Esophagus squamous epithelium (tissue), 5 donors: ENCODE measurements around the gene PLXNB2. TPM values are rescaled to one million over a fixed set of nuclear protein-coding genes. Genes with fewer than 3 reads are reported as not detected.
A peak's percentile ranks its signal among the peaks of the same experiment; 100 is the strongest.

Experiments
- DNase-seq: peaks from one replicate; lab custom pipeline; 2025; lab: John Stamatoyannopoulos, UW
- H3K27ac ChIP-seq, 4 donors: fragments of 200-600 bp; sonication (generic); one replicate each; pipeline ENCODE4 v1.5.1; 2016 to 2019; ENCODE audit warnings: mild to moderate bottlenecking in 1 of 4
- H3K27me3 ChIP-seq, 4 donors: fragments of 200-600 bp; sonication (generic); 1 replicate in 3 of 4; 2 replicates in 1 of 4; pipeline versions ENCODE4 v1.5.1 to v1.6.0; 2017 to 2021; ENCODE audit warnings: antibody characterized with exemption in 1 of 4
- H3K36me3 ChIP-seq, 3 donors: fragments of 200-600 bp; sonication (generic); one replicate each; pipeline ENCODE4 v1.5.1; 2016 to 2019
- H3K4me1 ChIP-seq, 3 donors: fragments of 200-600 bp; sonication (generic); one replicate each; pipeline ENCODE4 v1.5.1; 2017 to 2019
- H3K4me3 ChIP-seq, 4 donors: fragments of 200-600 bp; sonication (generic); 1 replicate in 3 of 4; 2 replicates in 1 of 4; pipeline ENCODE4 v1.5.1; 2016 to 2019; ENCODE audit warnings: mild to moderate bottlenecking in 2 of 4, moderate library complexity in 1 of 4
- H3K9me3 ChIP-seq, 3 donors: fragments of 200-600 bp; sonication (generic); one replicate each; pipeline ENCODE4 v1.5.1; 2016 to 2019
- CTCF ChIP-seq, 6 experiments: fragments of 450-650 bp in 4 of 6; fragments of 200-600 bp in 2 of 6; sonication (generic) in 2 of 6; IDR thresholded peaks; one replicate each; pipeline ENCODE4 v1.5.1; 2016 to 2019; ENCODE audit warnings: antibody characterized with exemption in 6 of 6, mild to moderate bottlenecking in 4 of 6, moderate library complexity in 4 of 6
- POLR2A ChIP-seq, 4 donors: fragments of 450-650 bp; IDR thresholded peaks; one replicate each; pipeline ENCODE4 v1.6.1; 2017; ENCODE audit warnings: antibody characterized with exemption in 4 of 4, mild to moderate bottlenecking in 4 of 4, moderate library complexity in 3 of 4
- WGBS, 2 donors: methylation state at CpG; one replicate each; pipeline ENCODE4 v1.1.5; 2018; 5-methylcytosine and 5-hydroxymethylcytosine counted together
- intact Hi-C: fragments of 100-400 bp; cut with DNase I; formaldehyde crosslinking; loops from one replicate; pipeline ENCODE4 v1.15.0; 2022
- total RNA-seq, 4 donors: library from RNA; depleted of rRNA; stranded (reverse); fragments of >200 nt; gene quantifications; one replicate each; pipeline ENCODE4 v1.1.0, GENCODE V29; 2016
- donor health status: DM: yes; HTN: yes; CAD: no.

Gene PLXNB2
- total RNA-seq, 4 donors from 2014 or later: 80.9 to 231 (median 129) TPM

- Histone ChIP-seq H3K36me3 (no peaks in the 10 kb centered on the region), H3K27ac (peak overlapping the region; percentile 81 to 94 (median 88)), H3K4me3 (peak overlapping the region in 2 of 4 donors; percentile 2 to 96), H3K9me3 (no peaks in the 10 kb centered on the region), H3K27me3 (no peaks in the 10 kb centered on the region), H3K4me1 (peaks cover 33 to 59% (median 42%) of the 10 kb centered on the region in 3 donors)
- intact Hi-C loops: no loop called here
- TF ChIP-seq CTCF (IDR thresholded peaks at IDR 0.05) (no peak), POLR2A (IDR thresholded peaks at IDR 0.05) (no peak)
- DNase-seq: no peak
- 13 to 38% methylated on average over 8 to 12 of the region's 19 CpGs for WGBS, 2 donors
These were observed 597 bp upstream of the PLXNB2 start for GRCh38 chr22:50307890-50308596.

- no peaks in the 10 kb centered on the region for H3K36me3 ChIP-seq
- 9% methylated on average over 14 of the region's 21 CpGs; no CpG with 5 or more reads in 1 of the 2 donors for WGBS, 2 donors
- intact Hi-C loops: no loop called here
- H3K4me3 ChIP-seq: peak overlapping the region; percentile 61 to 96 (median 92)
- no peaks in the 10 kb centered on the region for H3K9me3 ChIP-seq
- peak overlapping the region; percentile 94 to 97 (median 96) for H3K27ac ChIP-seq
- TF ChIP-seq CTCF (IDR thresholded peaks at IDR 0.05) (no peak), POLR2A (IDR thresholded peaks at IDR 0.05) (no peak)
- H3K27me3 ChIP-seq: no peaks in the 10 kb centered on the region
- H3K4me1 ChIP-seq: peaks cover 53 to 79% (median 62%) of the 10 kb centered on the region in 3 donors
- no peak for DNase-seq
These were observed 1.4 kb downstream of the PLXNB2 start for GRCh38 chr22:50305923-50306566.

- H3K4me3 ChIP-seq: peak overlapping the region; percentile 61 to 96 (median 92)
- no peaks in the 10 kb centered on the region for H3K36me3 ChIP-seq
- H3K27me3 ChIP-seq: no peaks in the 10 kb centered on the region
- 53% methylated on average over 3 of the region's 14 CpGs; no CpG with 5 or more reads in 1 of the 2 donors for WGBS, 2 donors
- peak overlapping the region; percentile 94 to 97 (median 96) for H3K27ac ChIP-seq
- intact Hi-C loops: no loop called here
- H3K9me3 ChIP-seq: no peaks in the 10 kb centered on the region
- peaks cover 59 to 85% (median 68%) of the 10 kb centered on the region in 3 donors for H3K4me1 ChIP-seq
- DNase-seq: no peak
- no peak for TF ChIP-seq CTCF (IDR thresholded peaks at IDR 0.05)
- TF ChIP-seq POLR2A (IDR thresholded peaks at IDR 0.05): no peak
These were observed 2.0 kb downstream of the PLXNB2 start for GRCh38 chr22:50305393-50305922.

- Histone ChIP-seq H3K4me3 (peak overlapping the region; percentile 61 to 96 (median 92)), H3K4me1 (peaks cover 66 to 92% (median 72%) of the 10 kb centered on the region in 3 donors), H3K27me3 (no peaks in the 10 kb centered on the region), H3K36me3 (no peaks in the 10 kb centered on the region), H3K9me3 (no peaks in the 10 kb centered on the region), H3K27ac (peak overlapping the region; percentile 94 to 97 (median 96))
- intact Hi-C loops: no loop called here
- TF ChIP-seq POLR2A (IDR thresholded peaks at IDR 0.05) (no peak), CTCF (IDR thresholded peaks at IDR 0.05) (no peak)
- WGBS, 2 donors: 17 to 22% methylated on average over 2 to 11 of the region's 22 CpGs
- no peak for DNase-seq
These were observed 2.7 kb downstream of the PLXNB2 start for GRCh38 chr22:50304528-50305392.
